GM21367 (cell line): Measurements from ENCODE around the gene WDFY1.
A peak's percentile ranks its signal among the peaks of the same experiment; 100 is the strongest.

Source experiments
- ATAC-seq: cut with Tn5 transposase; IDR thresholded peaks from one replicate; pipeline ENCODE4 v1.9.1; 2021; ENCODE audit not compliant: unreplicated experiment

The WDFY1 gene, protein sequence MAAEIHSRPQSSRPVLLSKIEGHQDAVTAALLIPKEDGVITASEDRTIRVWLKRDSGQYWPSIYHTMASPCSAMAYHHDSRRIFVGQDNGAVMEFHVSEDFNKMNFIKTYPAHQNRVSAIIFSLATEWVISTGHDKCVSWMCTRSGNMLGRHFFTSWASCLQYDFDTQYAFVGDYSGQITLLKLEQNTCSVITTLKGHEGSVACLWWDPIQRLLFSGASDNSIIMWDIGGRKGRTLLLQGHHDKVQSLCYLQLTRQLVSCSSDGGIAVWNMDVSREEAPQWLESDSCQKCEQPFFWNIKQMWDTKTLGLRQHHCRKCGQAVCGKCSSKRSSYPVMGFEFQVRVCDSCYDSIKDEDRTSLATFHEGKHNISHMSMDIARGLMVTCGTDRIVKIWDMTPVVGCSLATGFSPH

DNA sequence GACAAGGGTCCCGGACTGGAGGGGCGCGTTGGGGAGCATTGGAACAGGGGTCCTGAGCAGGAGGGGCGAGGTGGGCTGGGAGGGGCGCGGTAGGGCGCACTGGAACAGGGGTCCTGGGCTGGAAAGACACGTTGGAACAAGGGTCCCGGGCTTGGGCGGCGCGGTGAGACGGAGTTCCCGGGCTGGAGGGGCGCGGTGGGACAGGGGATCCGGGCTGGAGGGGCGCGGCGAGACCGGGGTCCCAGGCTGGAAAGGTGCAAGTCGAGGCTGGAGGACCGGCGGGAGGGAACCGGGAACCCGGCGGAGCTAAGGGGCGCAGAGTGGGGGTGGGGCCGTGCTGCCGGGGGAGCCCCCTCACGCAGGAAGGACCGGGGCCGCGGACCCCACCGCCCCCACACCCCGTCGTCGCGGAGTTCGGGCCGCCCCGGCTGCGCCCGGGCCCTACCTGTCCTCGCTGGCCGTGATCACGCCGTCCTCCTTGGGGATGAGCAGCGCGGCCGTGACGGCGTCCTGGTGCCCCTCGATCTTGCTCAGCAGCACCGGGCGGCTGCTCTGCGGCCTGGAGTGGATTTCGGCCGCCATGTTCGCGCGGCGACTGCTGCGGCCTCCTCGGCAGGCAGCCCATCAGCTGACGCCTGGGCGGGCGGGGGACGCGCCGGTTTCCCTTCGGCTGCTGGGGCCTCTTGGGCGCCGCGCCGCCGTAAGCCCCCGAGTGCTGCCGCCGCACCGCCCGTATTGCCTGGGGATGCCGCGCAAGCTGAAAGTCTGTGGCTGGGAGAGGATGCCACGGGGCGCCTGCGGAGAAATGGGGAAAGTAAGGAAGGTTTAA lies at the start of gene WDFY1:
Gene WDFY1 (minus strand): TSS at position 633 of the 829 bp plus-strand sequence. CDS start 51 bp downstream, at position 582.
- peak; percentile 64 for ATAC-seq

DNA sequence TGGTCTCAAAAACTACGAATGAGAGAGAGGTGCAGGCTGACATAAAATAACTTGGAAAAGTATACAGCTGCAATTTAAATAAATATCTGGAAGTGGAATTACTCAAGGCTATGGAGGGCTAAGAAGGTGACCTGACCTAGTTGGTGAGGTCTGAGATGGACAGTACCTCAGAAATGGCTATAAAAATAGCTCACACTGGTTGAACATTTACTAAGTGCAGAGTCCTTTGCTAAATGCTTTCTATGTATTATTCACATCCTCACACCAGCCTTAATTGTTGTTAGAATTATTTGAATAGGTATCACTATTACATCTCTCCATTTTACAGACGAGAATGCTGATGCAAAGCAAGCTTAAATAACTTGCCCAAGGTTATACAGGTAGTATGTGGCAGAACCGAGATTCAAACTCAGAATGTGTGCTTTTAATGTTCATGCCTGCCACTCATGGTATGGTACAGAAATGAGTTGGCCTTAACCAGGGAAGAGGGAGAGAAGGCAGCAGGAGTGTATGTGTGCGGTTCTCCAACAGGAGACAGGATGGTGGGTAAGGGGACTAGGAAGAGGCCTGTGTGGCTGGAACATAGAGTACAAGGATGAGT lies 49.5 kb upstream of the WDFY1 start:
- ATAC-seq, result no peak

DNA sequence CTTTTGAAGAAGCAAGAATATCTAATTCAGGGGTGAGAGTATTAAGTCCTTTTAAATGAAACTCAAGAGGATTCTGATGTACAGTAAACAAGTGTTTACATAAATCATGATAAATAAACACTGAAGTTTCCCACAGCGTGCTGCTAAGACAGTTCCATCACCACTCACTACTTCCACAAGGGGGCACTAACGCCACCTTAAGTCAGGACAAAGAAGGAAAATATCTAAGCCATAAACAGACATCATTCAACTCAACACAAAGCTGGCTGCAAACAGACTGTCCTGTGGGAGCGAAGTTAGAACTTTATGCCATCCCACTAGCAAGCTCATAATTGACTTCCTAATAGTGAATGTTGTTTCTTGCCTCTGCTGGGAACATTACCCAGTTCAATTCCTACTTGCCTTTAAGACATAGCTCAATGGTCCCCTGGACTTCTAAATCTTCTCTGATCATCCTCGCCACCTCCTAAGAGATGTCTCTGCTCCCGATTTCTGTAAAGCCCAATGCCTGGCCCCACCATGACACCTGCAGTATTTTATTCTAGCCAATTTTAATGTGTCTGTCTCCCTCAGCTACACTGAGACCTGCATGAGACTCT lies 48.6 kb upstream of the WDFY1 start:
- ATAC-seq, result peak; percentile 66

DNA sequence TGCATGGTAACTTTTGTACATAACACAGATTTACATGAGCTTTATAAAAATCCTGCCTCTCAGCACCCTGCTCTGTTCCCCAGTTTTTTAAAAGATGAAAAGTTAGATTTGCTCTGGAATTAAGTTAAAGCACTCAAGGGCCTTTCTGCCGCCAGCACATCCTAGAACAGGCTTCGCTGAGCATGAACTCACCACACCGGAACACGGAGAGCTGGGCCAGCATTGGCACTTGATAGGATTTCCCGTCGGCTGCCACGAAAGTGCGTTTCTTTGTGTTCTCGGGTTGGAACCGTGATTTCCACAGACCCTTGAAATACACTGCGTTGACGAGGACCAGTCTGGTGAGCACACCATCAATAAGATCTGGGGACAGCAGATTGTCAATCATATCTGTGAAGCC lies 46.5 kb upstream of the WDFY1 start:
- no peak for ATAC-seq

DNA sequence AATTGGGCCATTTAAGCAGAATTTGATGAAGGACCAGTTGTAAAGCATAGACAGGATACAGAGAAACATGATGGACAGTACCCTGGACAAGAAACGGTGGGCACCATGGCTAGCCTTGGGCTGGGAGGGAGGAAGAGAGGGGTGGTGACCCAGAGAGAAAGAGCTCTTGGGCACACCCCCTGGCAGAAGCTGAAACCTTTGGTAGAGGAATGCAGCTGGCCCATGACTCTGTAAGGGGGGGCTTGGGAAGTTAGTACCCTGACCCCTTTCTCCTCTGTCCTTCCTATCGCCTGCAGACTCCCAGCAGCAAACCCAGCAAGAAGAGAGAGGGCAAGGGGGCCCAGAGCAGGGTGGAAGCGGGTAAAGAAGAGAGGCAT lies 44.7 kb upstream of the WDFY1 start:
- no peak for ATAC-seq

DNA sequence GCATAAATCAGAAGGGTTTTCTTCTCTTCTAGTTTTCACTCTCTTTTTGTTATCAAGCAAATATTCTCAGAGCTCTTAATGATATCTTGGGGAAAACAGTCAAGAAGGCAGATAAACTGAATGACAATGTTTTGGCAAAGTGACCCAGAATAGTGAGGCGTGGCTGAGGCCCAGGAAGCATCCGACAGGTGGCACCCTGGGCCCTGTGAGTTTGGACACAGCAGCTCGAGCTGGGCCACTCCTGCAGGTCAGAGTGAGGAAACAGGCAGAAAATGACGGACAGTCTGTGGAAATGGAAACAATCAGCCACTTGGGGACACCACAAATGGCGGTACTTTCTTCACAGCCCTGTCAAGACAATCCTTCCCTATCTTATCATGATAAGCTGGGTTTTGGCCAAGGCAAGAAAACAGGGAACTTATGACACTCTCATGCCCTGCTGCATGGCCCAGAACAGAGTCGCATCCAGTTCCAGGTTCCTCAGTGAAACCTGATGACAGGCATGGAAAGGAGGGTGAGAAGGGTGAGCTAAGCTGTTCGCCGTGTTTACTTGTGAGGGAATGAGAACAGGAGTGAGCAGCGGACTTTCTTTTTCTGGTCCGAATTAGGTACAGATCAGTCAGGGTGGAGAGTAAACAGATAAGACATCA lies 44.2 kb upstream of the WDFY1 start:
- ATAC-seq, result no peak

DNA sequence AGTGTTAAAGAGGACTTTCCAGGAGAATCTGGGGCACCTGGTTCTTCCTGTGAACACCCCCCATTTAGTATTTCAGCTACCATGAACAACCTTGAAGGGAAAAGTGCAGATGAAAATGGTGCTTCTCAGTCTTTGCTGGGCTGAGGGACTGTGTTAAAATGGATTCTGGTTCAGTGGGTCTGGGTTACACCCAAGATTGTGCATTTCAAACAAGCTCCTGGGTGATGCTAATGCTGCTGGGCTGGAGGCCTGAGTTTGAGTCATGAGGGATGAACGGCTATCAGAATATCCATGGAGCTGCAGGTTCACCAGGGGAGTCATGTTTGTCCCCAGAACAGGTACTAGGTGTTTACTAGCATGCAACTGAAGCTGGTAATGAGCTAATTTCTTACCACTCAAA lies 36.1 kb upstream of the WDFY1 start:
- no peak for ATAC-seq

DNA sequence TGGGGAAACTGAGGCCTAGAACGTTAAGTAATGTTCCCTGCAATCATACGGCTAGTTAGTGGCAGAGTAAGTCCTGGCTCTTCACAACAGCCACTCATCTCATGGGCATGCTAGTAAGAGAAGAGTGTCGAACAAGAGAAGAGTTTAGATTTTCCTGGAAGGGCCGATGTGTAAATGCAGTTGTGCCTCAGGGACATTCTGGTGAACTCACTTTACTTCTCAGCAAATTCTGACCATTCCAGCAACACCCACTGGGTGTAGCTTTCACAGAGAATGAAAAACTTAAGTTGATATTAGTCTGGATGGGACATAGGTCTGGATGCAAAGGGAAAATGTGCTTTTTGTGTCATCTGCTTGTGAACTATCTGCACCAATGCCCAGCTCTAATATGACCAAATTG lies 35.7 kb upstream of the WDFY1 start:
- ATAC-seq, result no peak

DNA sequence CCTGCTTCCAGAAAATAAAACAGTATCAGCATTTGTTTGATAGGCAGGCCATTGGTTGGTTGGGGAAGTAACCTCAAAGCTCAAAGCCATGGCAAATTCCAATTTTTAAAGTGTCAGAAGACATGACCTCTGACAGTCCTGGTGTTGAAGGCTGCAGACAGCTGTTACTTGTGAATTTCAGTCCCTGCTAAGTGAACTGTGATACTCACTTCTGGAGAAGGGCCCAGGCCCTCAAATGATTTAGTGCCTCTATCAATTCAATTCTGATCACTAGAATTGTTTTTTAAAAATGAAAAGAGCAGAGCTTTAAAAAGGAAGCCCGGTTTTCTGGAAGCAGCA lies 35.2 kb upstream of the WDFY1 start:
- ATAC-seq, result no peak

DNA sequence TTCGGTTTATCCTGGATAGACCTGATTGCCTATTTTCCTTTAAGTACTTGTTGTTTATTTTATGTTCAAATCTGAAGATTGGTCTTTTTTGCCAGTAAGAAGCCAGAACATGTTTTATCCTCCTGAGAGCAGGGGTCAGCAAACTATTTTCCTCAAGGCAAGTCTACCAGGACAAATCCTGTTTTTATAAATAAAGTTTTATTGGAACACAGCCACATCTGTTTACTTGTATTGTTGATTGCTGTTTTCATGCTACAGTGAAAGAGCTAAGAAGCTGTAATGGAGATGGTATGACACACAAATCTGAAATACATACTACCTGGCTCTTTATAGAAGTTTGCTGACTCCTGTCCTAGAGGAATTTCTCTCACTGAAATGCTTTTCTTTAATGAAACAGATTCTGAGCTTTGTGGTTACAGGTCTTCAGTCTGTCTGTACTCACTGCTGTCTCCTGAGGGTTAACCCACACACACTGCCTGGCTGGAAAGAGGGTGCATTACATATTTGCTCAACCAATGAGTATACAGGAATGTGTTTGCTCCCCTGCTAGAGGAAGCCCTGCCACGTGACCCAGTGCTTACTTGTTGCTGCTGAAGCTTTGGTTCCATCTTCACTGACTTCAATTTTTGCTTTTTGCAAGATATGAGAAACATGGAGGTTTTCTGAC lies 34.7 kb upstream of the WDFY1 start:
- no peak for ATAC-seq

DNA sequence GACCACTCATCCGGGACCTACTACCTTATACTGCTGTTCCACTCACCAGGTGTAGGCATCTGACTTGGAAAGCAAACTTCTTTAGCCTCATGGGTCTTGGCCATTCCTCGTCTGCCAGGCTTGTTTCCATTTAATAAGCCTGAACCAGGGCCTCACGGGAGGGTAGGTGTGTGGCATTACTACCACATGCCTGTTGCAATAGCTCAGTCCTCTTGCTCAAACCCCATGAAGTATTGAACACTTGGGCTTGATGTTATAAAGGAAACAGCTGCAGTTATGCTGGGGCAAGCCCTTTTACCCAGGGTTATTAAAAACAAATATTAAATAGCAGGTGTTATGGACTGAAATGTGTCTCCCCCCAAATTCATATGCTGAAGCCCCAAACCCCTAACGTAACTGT lies 33.3 kb upstream of the WDFY1 start:
- ATAC-seq, result no peak

DNA sequence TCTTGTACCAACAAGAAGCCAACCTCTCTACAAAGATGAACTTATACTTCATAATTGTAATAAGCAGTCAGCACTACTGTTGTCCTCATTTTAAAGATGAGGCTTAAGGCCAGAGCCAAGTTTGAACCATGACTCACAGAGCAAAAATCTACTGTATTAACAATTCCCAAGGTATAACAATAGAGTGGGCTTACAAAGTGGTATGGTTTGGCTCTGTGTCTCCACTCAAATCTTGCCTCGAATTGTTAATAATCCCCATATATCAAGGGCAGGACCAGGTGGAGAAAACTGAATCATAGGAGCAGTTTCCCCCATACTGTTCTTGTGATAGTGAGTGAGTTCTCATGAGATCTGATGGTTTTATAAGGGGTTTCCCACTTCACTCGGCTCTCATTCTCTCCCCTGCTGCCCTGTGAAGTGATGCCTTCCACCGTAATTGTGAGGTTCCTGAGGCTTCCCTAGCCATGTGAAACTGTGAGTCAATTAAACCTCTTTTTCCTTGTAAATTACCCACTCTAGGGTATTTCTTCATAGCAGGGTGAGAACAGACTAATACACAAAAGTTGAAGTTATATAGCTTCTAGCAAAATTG lies 31.6 kb upstream of the WDFY1 start:
- no peak for ATAC-seq

DNA sequence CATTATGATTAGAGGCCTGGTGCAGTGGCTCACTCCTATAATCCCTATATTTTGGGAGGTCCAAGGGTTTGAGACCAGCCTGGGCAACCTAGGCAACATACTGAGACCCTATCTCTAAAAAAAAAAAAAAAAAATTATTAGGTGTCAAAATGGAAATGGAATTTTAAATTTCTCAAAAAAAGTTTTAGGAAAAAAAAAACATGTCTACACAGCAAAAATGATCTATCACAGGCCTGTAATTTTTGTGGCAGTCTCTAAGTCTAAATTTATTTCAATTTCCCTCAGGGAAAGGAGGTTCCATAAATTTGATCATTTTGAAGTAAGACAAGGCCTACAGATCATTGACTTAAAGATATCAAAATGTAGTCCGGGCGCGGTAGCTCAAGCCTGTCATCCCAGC lies 28.5 kb upstream of the WDFY1 start:
- ATAC-seq, result no peak

DNA sequence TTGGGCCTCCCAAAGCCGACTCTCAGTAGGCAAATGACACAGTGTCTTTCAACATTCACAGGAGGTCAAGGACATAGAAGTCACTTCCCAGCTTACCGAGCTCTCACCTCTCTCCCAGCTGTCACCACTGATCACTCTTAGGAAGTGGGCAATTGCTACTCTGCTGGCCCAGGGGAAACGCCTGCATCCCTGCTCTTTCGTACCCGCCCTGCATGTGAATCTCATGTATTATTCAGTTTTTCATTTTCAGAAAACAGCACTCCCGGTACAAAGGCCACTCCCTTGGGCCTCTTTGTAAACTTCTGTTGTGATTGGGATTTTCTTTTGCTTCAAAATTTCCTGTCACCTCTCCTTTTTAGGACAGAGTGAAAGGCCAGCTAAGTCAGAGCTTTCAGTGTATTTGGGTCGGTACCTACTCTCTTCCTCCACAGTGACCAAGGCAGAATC lies 27.5 kb upstream of the WDFY1 start:
- ATAC-seq, result no peak

DNA sequence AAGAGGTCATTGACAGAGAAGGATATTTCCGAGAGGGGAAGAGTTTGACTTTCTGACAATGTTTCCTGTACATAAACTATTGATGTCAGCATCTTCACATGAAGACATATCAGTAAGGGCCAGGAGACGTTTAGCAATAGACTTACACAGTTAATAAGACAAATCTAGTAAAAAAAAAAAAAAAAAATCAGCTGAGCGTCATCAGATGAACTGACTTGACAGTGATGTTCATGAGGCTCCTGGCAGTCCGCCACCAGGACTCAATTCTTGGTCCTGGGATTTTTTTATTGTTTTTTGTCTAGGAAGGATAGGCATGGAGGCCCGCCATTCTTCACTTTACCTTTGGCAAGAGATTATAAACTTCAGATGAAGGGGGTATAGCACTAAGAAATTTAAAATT lies 26.6 kb upstream of the WDFY1 start:
- ATAC-seq, result no peak

DNA sequence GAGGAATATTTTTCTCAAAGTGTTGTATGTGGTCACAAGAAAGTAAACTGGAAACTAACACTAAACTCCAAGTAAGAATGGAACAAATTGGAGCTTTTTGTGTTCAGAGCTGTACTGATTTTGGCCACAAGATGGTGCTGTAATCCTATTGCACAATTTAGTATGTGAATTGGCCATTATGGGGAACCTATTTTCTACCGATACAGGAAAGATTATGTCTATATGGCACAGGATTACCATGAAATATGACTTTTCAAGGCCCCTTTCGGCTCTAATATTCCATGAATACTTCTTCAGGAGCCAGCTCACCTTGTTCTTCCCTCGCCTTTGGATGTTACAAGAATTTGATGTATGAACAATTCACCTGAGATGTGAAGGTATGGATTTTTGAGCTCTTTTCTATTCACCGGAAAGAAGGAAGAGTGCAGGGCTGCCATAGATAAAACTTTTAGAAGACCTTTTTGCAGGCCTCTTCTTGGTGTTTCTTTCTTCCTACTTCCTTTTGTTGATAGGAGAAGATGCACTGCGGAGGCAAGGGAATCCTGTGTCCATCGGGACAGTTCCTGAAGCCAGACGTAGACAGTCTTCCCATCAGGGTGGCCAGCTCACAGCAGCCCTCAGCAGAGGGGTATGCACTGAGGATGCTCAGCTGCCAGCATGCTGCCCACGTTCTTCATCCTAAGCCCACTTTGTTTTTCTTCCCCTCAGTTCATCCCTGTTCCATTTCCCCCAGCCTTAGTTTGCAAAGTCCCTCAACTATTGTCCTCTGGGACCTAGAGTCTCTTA lies 25.4 kb upstream of the WDFY1 start:
- ATAC-seq, result peak; percentile 78

DNA sequence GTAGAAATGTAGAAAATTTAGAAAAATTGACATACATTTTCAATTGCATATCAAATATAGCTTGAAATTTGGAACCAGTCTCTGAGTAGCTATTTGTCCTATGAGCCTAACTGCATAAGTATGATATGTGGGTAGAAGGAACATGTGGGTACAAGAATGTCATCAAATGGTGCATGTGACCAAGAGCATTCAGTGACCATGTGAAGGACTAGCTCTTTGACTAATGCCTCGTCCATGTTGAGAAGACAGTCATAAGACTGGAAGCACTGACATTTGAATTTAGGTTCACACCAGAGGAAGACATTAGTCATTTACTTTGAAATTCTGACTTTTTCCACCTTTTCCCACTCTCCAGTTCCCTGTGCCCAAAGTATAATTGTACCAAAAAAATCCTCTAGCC lies 24.7 kb upstream of the WDFY1 start:
- ATAC-seq, result no peak

DNA sequence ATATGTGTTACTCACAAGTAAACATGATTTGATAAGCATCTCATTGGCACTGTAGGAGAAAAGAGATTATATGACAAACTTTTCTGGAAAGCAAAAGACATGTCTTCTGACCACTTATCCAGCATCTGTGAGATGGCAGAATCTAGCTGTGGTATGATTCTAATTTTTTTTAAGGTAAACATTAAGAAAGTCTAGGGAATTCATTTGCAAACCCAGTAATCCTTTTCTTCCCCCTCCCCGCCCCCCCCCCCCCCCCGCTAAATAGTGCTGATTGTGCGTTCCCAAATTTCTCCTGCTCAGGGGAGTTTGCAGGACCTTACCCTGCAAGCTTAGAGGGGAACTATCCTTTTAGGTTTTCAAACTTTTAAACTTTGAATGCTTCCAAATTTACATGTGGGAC lies 24.2 kb upstream of the WDFY1 start:
- no peak for ATAC-seq

DNA sequence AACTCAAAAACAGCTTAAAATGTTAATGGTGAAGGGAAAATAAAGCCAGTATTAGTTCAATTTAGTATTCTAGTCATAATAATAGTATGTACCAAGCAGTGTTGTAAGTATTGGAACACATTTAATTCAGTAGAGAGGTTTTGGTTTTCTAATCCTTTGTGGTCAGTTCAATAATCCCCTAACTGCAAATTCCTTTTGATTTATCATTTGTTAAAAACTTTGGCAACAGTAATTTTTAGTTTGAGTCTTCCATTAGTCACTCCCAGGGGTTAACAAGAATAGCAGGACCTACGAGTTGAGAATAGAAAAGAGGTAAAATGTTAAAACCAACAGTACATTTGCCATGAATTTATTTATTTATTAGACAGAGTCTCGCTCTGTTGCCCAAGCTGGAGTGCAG lies 22.8 kb upstream of the WDFY1 start:
- no peak for ATAC-seq
